Erythroblast (primary cell): ENCODE measurements around the gene KCND3.
A peak's percentile ranks its signal among the peaks of the same experiment; 100 is the strongest.

Source experiments
- DNase-seq, 2 experiments: peaks; one replicate each; lab custom pipeline; 2025; lab: John Stamatoyannopoulos, UW
- GATA1 ChIP-seq: IDR thresholded peaks from 2 replicates; pipeline ENCODE4 v1.6.1; 2011; ENCODE audit warnings: low read depth, mild to moderate bottlenecking, control low read depth, low read length, moderate library complexity
- POLR2A ChIP-seq: IDR thresholded peaks from 2 replicates; pipeline ENCODE4 v1.6.1; 2011; ENCODE audit warnings: mild to moderate bottlenecking, low read length

Gene KCND3

GRCh38 chr1:111861523-111861922, 127.9 kb downstream of the KCND3 start:
- TF ChIP-seq POLR2A (no peak), GATA1 (no peak)
- DNase-seq = no peak

GRCh38 chr1:111857194-111857651, 132.2 kb downstream of the KCND3 start:
- DNase-seq = no peak
- TF ChIP-seq GATA1 = no peak
- TF ChIP-seq POLR2A = no peak

GRCh38 chr1:111856411-111857185, 132.9 kb downstream of the KCND3 start:
- no peak for DNase-seq
- TF ChIP-seq POLR2A (no peak), GATA1 (no peak)

- DNase-seq = no peak
Measured at GRCh38 chr1:111855260-111855659, 134.2 kb downstream of the KCND3 start.

GRCh38 chr1:111852261-111852721, 137.2 kb downstream of the KCND3 start:
- no peak for DNase-seq
- no peak for TF ChIP-seq GATA1
- no peak for TF ChIP-seq POLR2A

More at GRCh38 chr1:111855260-111855659, 134.2 kb downstream of the KCND3 start:
- TF ChIP-seq GATA1 (no peak), POLR2A (no peak)

GRCh38 chr1:111851552-111851951, 137.9 kb downstream of the KCND3 start:
- TF ChIP-seq GATA1 = no peak
- no peak for TF ChIP-seq POLR2A
- DNase-seq = peak in 1 of 2 experiments; percentile 26

GRCh38 chr1:111850109-111850508, 139.4 kb downstream of the KCND3 start:
- TF ChIP-seq GATA1 (no peak), POLR2A (no peak)
- peak in 1 of 2 experiments; percentile 10 for DNase-seq

GRCh38 chr1:111848852-111849545, 140.5 kb downstream of the KCND3 start:
- TF ChIP-seq POLR2A (no peak), GATA1 (no peak)

GRCh38 chr1:111847466-111847865, 142.0 kb downstream of the KCND3 start:
- TF ChIP-seq GATA1 = no peak
- no peak for TF ChIP-seq POLR2A
- DNase-seq = no peak

More at GRCh38 chr1:111848852-111849545, 140.5 kb downstream of the KCND3 start:
- DNase-seq = no peak

GRCh38 chr1:111846842-111847241, 142.6 kb downstream of the KCND3 start:
- TF ChIP-seq POLR2A = no peak
- TF ChIP-seq GATA1 = no peak
- no peak for DNase-seq

GRCh38 chr1:111843177-111843576, 146.3 kb downstream of the KCND3 start:
- TF ChIP-seq GATA1 (no peak), POLR2A (no peak)
- no peak for DNase-seq

- TF ChIP-seq POLR2A = no peak
- no peak for TF ChIP-seq GATA1
- no peak for DNase-seq
Measured at GRCh38 chr1:111842411-111842810, 147.1 kb downstream of the KCND3 start.

- DNase-seq = no peak
- TF ChIP-seq GATA1 (no peak), POLR2A (no peak)
Measured at GRCh38 chr1:111841746-111842145, 147.7 kb downstream of the KCND3 start.

GRCh38 chr1:111841189-111841588, 148.3 kb downstream of the KCND3 start:
- TF ChIP-seq POLR2A = no peak
- no peak for TF ChIP-seq GATA1
- no peak for DNase-seq

- DNase-seq = no peak
- TF ChIP-seq POLR2A (no peak), GATA1 (no peak)
Measured at GRCh38 chr1:111837393-111837792, 152.1 kb downstream of the KCND3 start.

- no peak for TF ChIP-seq GATA1
- no peak for TF ChIP-seq POLR2A
- no peak for DNase-seq
Measured at GRCh38 chr1:111836111-111836510, 153.4 kb downstream of the KCND3 start.
